DLD1 (cell line): Measurements from ENCODE around the gene CD59.
"Not testable (repeated sequence)": the region's sequence is repeated elsewhere in the genome, so short reads cannot be mapped to it uniquely, and the experiment has no call there.

Experiments used
- in situ Hi-C: cut with HindIII; loops from 2 replicates; pipeline ENCODE4 v1.10.0; 2017; ENCODE audit warnings: low sequenced_read_pairs

Gene CD59

GRCh38 chr11:33716243-33716642 lies 20.0 kb downstream of the CD59 start:
- in situ Hi-C loops: no loop called here

GRCh38 chr11:33713856-33714398 lies 22.3 kb downstream of the CD59 start:
- in situ Hi-C loops: no loop called here

- in situ Hi-C loops: no loop called here
Observed at GRCh38 chr11:33713151-33713855, 22.9 kb downstream of the CD59 start.

GRCh38 chr11:33712436-33712835 lies 23.8 kb downstream of the CD59 start:
- in situ Hi-C loops: no loop called here

- in situ Hi-C loops: no loop called here
Observed at GRCh38 chr11:33709466-33709865, 26.8 kb downstream of the CD59 start.

- in situ Hi-C loops: no loop called here
Observed at GRCh38 chr11:33708985-33709384, 27.2 kb downstream of the CD59 start.

- in situ Hi-C loops: not testable (repeated sequence)
Observed at GRCh38 chr11:33707831-33708230, 28.4 kb downstream of the CD59 start.

- in situ Hi-C loops: no loop called here
Observed at GRCh38 chr11:33706966-33707365, 29.3 kb downstream of the CD59 start.

- in situ Hi-C loops: no loop called here
Observed at GRCh38 chr11:33706546-33706945, 29.7 kb downstream of the CD59 start.

- in situ Hi-C loops: no loop called here
Observed at GRCh38 chr11:33704240-33705002, 31.8 kb downstream of the CD59 start.

GRCh38 chr11:33703788-33704187 lies 32.4 kb downstream of the CD59 start:
- in situ Hi-C loops: no loop called here

GRCh38 chr11:33703234-33703633 lies 33.0 kb downstream of the CD59 start:
- in situ Hi-C loops: no loop called here

- in situ Hi-C loops: no loop called here
Observed at GRCh38 chr11:33701302-33702230, 34.7 kb downstream of the CD59 start.

- in situ Hi-C loops: no loop called here
Observed at GRCh38 chr11:33700502-33701271, 35.5 kb downstream of the CD59 start, which contains the start of gene C11orf91. TSS of gene C11orf91 (minus strand) at chr11:33700826. CDS start at chr11:33700740, 86 bp downstream.

GRCh38 chr11:33700063-33700501 lies 36.1 kb downstream of the CD59 start:
- in situ Hi-C loops: no loop called here

- in situ Hi-C loops: no loop called here
Observed at GRCh38 chr11:33699515-33700062, 36.6 kb downstream of the CD59 start.

- in situ Hi-C loops: no loop called here
Observed at GRCh38 chr11:33698921-33699320, 37.3 kb downstream of the CD59 start.

GRCh38 chr11:33697997-33698396 lies 38.2 kb downstream of the CD59 start:
- in situ Hi-C loops: no loop called here

GRCh38 chr11:33696931-33697638 lies 39.1 kb downstream of the CD59 start:
- in situ Hi-C loops: no loop called here
